GM12892 (cell line): ENCODE results near the gene NFKBIA.

Source experiments
- POLR2A ChIP-seq: IDR thresholded peaks from 2 replicates; pipeline ENCODE4 v1.6.1; 2011; ENCODE audit warnings: low read depth, low read length, control low read depth
- POLR2AphosphoS5 ChIP-seq: IDR thresholded peaks from 2 replicates; pipeline ENCODE4 v1.6.1; 2011; ENCODE audit warnings: low read depth, low read length, control low read depth

GRCh38 chr14:35374263-35374712 is 30.3 kb downstream of the NFKBIA start:
- TF ChIP-seq POLR2AphosphoS5 = no peak
- TF ChIP-seq POLR2A = no peak
